NCI-H2171 (cell line): ENCODE results near the gene RAI1.
A peak's percentile ranks its signal among the peaks of the same experiment; 100 is the strongest.

ENCODE experiments used
- DNase-seq: peaks from one replicate; lab custom pipeline; 2025; lab: John Stamatoyannopoulos, UW

RAI1 gene

GRCh38 chr17:17719199-17719940, 38.1 kb downstream of the RAI1 start:
- DNase-seq: no peak

GRCh38 chr17:17719966-17720543, 38.8 kb downstream of the RAI1 start:
- no peak for DNase-seq

- DNase-seq: no peak
Observed at GRCh38 chr17:17721140-17721668, 39.9 kb downstream of the RAI1 start.

- DNase-seq: peak; percentile 49
Observed at GRCh38 chr17:17722081-17722905, 41.0 kb downstream of the RAI1 start.

GRCh38 chr17:17722906-17723353, 41.7 kb downstream of the RAI1 start:
- DNase-seq: no peak

GRCh38 chr17:17723354-17724261, 42.4 kb downstream of the RAI1 start:
- DNase-seq: peak; percentile 85

GRCh38 chr17:17724307-17725010, 43.2 kb downstream of the RAI1 start:
- DNase-seq: no peak

- DNase-seq: no peak
Observed at GRCh38 chr17:17725011-17725751, 43.9 kb downstream of the RAI1 start.

- DNase-seq: no peak
Observed at GRCh38 chr17:17725752-17726457, 44.6 kb downstream of the RAI1 start.

GRCh38 chr17:17726458-17727060, 45.3 kb downstream of the RAI1 start:
- no peak for DNase-seq

- no peak for DNase-seq
Observed at GRCh38 chr17:17727111-17727659, 45.9 kb downstream of the RAI1 start.

- DNase-seq: no peak
Observed at GRCh38 chr17:17728146-17728545, 46.9 kb downstream of the RAI1 start.

- no peak for DNase-seq
Observed at GRCh38 chr17:17728550-17729251, 47.4 kb downstream of the RAI1 start.

GRCh38 chr17:17729620-17730249, 48.5 kb downstream of the RAI1 start:
- DNase-seq: peak; percentile 58

GRCh38 chr17:17730250-17730935, 49.1 kb downstream of the RAI1 start:
- no peak for DNase-seq

- no peak for DNase-seq
Observed at GRCh38 chr17:17732444-17732843, 51.2 kb downstream of the RAI1 start.
